GM18519 (cell line): ENCODE measurements around the gene MARCHF9.
"Not testable (repeated sequence)": the region's sequence is repeated elsewhere in the genome, so short reads cannot be mapped to it uniquely, and the experiment has no call there.

Source experiments
- ATAC-seq: cut with Tn5 transposase; IDR thresholded peaks from one replicate; pipeline ENCODE4 v1.9.1; 2021; ENCODE audit warnings: mild to moderate bottlenecking, moderate library complexity; ENCODE audit not compliant: unreplicated experiment, low FRiP score

MARCHF9 gene, protein sequence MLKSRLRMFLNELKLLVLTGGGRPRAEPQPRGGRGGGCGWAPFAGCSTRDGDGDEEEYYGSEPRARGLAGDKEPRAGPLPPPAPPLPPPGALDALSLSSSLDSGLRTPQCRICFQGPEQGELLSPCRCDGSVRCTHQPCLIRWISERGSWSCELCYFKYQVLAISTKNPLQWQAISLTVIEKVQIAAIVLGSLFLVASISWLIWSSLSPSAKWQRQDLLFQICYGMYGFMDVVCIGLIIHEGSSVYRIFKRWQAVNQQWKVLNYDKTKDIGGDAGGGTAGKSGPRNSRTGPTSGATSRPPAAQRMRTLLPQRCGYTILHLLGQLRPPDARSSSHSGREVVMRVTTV

GRCh38 chr12:57754411-57755193, at the start of gene MARCHF9:
Gene MARCHF9 (plus strand): TSS chr12:57755103. CDS start chr12:57755529, 426 bp downstream.
- ATAC-seq, result peak; percentile 31

DNA sequence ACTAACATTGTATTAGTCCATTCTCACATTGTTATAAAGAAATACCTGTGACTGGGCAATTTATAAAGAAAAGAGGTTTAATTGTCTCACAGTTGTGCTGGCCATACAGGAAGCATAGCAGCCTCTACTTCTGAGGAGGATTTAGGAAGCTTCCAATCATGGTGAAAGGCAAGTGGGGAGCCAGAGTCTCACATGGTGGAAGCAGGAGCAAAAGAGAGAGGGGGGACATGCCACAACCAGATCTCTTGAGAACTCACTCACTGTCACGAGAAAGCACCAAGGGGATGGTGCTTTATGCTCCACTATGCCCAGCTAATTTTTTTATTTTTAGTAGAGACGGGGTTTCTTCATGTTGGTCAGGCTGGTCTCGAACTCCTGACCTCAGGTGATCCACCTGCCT, 47.7 kb upstream of the MARCHF9 start:
- no peak for ATAC-seq

- no peak for ATAC-seq
Measured at GRCh38 chr12:57708296-57708695, 46.6 kb upstream of the MARCHF9 start.

- no peak for ATAC-seq
Measured at GRCh38 chr12:57712701-57713100, 42.2 kb upstream of the MARCHF9 start.

DNA sequence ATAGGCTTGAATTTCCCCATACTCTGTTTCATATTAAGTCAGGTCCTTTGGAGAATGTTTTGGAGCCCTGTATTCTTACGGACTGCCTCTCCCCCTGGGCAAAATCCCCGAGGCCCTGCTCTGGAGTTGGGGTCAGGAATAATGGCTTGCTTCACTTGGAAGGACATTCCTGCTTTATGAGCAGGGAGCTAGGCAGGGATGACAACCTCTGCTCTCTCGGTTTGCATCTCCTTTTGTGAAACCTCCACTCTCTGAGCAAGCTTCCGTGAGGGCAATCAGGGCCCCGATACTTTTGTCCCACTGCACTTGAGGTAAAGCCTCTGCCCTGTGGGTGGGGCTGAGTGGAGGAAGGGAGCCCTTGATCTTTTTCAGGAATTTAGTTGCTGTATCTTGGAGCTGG, 41.7 kb upstream of the MARCHF9 start:
- no peak for ATAC-seq

DNA sequence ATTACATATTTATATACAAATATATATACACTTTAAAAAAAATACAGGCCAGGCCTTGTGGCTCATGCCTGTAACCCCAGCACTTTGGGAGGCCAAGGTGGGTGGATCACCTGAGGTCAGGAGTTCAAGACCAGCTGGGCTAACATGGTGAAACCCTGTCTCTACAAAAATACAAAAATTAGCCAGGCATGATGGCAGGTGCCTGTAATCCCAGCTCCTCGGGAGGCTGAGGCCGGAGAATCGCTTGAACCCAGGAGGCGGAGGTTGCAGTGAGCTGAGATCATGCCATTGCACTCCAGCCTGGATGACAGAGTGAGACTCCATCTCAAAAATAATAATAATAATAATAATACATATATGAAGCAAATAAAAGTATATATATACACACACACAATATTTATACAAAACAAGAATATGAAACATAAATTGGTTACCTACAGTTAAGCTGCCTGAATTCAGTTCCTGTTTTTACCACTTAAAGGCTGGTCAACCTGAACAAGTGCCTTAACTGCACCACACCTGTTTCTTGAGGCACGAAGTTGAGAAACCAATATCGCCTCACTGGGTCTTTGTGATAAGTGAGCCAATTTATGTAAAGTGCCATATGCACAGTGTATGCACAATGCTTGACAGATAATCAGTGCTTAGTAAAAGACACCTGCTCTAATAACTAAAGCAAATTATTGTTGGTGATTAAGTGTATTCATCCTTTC, 39.7 kb upstream of the MARCHF9 start:
- ATAC-seq, result not testable (repeated sequence)

GRCh38 chr12:57715786-57716185, 39.1 kb upstream of the MARCHF9 start:
- ATAC-seq, result no peak

DNA sequence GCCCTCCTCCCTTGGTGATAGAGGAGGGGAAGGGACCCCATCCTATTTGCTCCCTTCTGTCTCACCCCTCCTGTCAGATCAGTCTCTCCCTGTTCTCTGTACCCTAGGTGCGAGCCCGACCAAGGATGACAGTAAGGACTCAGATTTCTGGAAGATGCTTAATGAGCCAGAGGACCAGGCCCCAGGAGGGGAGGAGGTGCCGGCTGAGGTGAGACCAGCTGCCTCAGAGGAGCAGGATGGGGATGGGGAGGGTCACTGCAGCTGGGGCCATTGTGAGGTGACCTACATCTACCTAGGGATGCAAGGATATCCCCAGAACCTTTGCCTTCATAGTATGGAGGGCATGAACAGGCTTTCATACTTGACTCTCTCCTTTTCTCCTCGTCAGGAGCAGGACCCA, 38.6 kb upstream of the MARCHF9 start:
- no peak for ATAC-seq

GRCh38 chr12:57717131-57717530, 37.8 kb upstream of the MARCHF9 start:
- ATAC-seq, result no peak

GRCh38 chr12:57717846-57718640, 36.9 kb upstream of the MARCHF9 start:
- ATAC-seq, result no peak

- no peak for ATAC-seq
Measured at GRCh38 chr12:57718641-57719528, 36.0 kb upstream of the MARCHF9 start.

- no peak for ATAC-seq
Measured at GRCh38 chr12:57719777-57720605, 34.9 kb upstream of the MARCHF9 start.

- no peak for ATAC-seq
Measured at GRCh38 chr12:57720606-57721595, 34.0 kb upstream of the MARCHF9 start.

- not testable (repeated sequence) for ATAC-seq
Measured at GRCh38 chr12:57721846-57722608, 32.9 kb upstream of the MARCHF9 start.

GRCh38 chr12:57722716-57723629, 31.9 kb upstream of the MARCHF9 start:
- ATAC-seq, result no peak

DNA sequence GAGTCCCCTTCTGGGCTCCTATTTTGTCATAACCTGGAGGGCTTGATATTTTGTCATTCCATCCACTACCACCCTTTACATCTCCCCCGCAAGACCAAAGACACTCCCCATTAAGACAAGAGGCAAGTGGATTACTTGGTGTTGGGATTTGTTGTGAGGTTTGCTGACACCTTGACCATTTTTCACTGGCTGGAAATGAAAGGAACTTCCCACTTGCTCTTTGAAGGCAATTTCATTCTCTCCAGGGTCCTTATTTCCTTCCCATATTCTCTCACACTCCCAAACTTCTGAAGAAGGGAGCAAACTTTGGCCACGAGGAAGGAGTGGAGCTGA, 31.3 kb upstream of the MARCHF9 start:
- ATAC-seq, result no peak
